Panc1 (cell line): ENCODE data around the gene FAM234B.

ENCODE experiments used
- POLR2AphosphoS5 ChIP-seq: IDR thresholded peaks from 2 replicates; pipeline ENCODE4 v1.6.1; 2012; ENCODE audit warnings: mild to moderate bottlenecking, low read depth, low read length, moderate library complexity
- REST ChIP-seq, 2 experiments: IDR thresholded peaks; 2 replicates each; pipeline ENCODE4 v1.6.1; 2011 to 2012; ENCODE audit warnings: low read depth in 2 of 2, control low read depth in 1 of 2, low read length in 1 of 2, mild to moderate bottlenecking in 1 of 2, moderate library complexity in 1 of 2; ENCODE audit not compliant: insufficient read depth in 1 of 2
- TCF7L2 ChIP-seq: IDR thresholded peaks from 2 replicates; pipeline ENCODE4 v1.6.1; 2011; ENCODE audit warnings: mild to moderate bottlenecking, low read depth, low read length, inconsistent platforms
- TF ChIP-seq, protein P1 (sequence below): fragments of 450-650 bp; IDR thresholded peaks from 2 replicates; pipeline ENCODE4 v1.5.1; 2017; ENCODE audit warnings: mild to moderate bottlenecking

GRCh38 chr12:13027508-13027907, 16.7 kb upstream of the FAM234B start:
- TF ChIP-seq TCF7L2, result no peak
- TF ChIP-seq REST (IDR thresholded peaks at IDR 0.05; ENCODE audit: insufficient read depth in 1 of 2, low read depth in 2 of 2, low read length in 1 of 2), result no peak
- TF ChIP-seq, protein P1, sequence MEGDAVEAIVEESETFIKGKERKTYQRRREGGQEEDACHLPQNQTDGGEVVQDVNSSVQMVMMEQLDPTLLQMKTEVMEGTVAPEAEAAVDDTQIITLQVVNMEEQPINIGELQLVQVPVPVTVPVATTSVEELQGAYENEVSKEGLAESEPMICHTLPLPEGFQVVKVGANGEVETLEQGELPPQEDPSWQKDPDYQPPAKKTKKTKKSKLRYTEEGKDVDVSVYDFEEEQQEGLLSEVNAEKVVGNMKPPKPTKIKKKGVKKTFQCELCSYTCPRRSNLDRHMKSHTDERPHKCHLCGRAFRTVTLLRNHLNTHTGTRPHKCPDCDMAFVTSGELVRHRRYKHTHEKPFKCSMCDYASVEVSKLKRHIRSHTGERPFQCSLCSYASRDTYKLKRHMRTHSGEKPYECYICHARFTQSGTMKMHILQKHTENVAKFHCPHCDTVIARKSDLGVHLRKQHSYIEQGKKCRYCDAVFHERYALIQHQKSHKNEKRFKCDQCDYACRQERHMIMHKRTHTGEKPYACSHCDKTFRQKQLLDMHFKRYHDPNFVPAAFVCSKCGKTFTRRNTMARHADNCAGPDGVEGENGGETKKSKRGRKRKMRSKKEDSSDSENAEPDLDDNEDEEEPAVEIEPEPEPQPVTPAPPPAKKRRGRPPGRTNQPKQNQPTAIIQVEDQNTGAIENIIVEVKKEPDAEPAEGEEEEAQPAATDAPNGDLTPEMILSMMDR, result no peak
- TF ChIP-seq POLR2AphosphoS5, result no peak
